Activated CD4-positive, alpha-beta memory T cell treated with anti-CD3 and anti-CD28 coated beads for 36 hours (primary cell): ENCODE data around the gene ZNF385A. TPM values are rescaled to one million over a fixed set of nuclear protein-coding genes. Genes with fewer than 3 reads are reported as not detected.

Experiments used
- CTCF ChIA-PET: fragments of 350-600 bp; sonication (Branson Sonifier 250); formaldehyde crosslinking; loops from one replicate; lab custom pipeline; 2021; ENCODE audit warnings: antibody characterized with exemption, inconsistent platforms; lab: Charles Lee
- POLR2A ChIA-PET: fragments of 350-600 bp; sonication (Branson Sonifier 250); formaldehyde crosslinking; loops from one replicate; lab custom pipeline; 2021; ENCODE audit warnings: antibody characterized with exemption; lab: Charles Lee
- DNase-seq: peaks from one replicate; pipeline ENCODE4 v3.0.0-alpha.2; 2020
- H3K27ac Mint-ChIP-seq: one replicate; pipeline ENCODE4 v1.8.0; 2021; ENCODE audit warnings: mixed read lengths
- H3K27me3 Mint-ChIP-seq: one replicate; pipeline ENCODE4 v1.8.0; 2021; ENCODE audit warnings: mixed read lengths
- H3K36me3 Mint-ChIP-seq: one replicate; pipeline ENCODE4 v1.8.0; 2021; ENCODE audit warnings: mixed read lengths
- H3K4me1 Mint-ChIP-seq: one replicate; pipeline ENCODE4 v1.8.0; 2021; ENCODE audit warnings: low read depth, mixed read lengths
- H3K4me3 Mint-ChIP-seq: one replicate; pipeline ENCODE4 v1.8.0; 2021; ENCODE audit warnings: mild to moderate bottlenecking, mixed read lengths
- H3K9me3 Mint-ChIP-seq: one replicate; pipeline ENCODE4 v1.8.0; 2021; ENCODE audit warnings: mixed read lengths
- intact Hi-C: fragments of 100-400 bp; cut with micrococcal nuclease; formaldehyde crosslinking; loops from one replicate; pipeline ENCODE4 v1.15.1; 2023
- total RNA-seq, 2 experiments: library from RNA; stranded (reverse); gene quantifications; one replicate each; pipeline ENCODE4 v1.2.3, GENCODE V29; 2021

ZNF385A gene
- total RNA-seq, 2 experiments from 2014 or later = 1.3 TPM

GRCh38 chr12:54413284-54414190, 29.0 kb upstream of the ZNF385A start:
- ChIA-PET POLR2A (interaction anchor here (0.7 to 1.0 kb wide), 2 partner anchors 26 to 134 kb away, joined by 3 read pairs; partner anchors contain the start of gene CBX5), CTCF (interaction anchor here (1.1 to 14.5 kb wide), 6 partner anchors 13 to 114 kb away, joined by 3 to 319 read pairs (median 11); no protein-coding TSS in a partner anchor)
- peak; percentile 81 for DNase-seq
- Mint-ChIP-seq H3K4me1 (peaks cover 63% of the 10 kb centered on the region), H3K9me3 (no peaks in the 10 kb centered on the region), H3K36me3 (peaks cover 10% of the 10 kb centered on the region), H3K4me3 (peak overlapping the region; percentile 64), H3K27ac (peak overlapping the region; percentile 96), H3K27me3 (no peaks in the 10 kb centered on the region)
- intact Hi-C loops = loop anchor here (2.0 to 10.0 kb wide), 4 partner anchors 25 to 521 kb away; partner anchors contain the start of gene NCKAP1L

DNA sequence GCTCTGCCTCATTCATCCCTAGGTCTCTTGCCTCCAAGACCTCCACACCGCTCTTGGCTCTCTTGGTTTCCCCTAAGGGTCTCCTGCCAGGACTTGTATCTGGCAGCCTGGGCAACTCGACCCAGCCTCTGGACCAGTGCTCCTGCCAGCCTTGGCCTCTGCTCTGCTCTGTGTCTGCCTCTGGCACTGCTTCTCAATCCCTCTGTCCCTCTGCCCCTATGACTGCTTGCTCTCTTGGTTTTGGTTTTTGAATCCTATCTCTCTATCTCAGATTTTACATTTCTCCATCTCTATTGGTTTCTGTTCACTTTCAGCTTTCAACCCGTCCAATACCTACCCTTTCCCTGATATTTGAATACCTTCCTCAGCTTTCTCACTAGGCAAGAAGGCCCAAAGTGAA, 28.3 kb upstream of the ZNF385A start:
- CTCF ChIA-PET = interaction anchor here (1.0 to 14.5 kb wide), 6 partner anchors 12 to 197 kb away, joined by 3 to 319 read pairs (median 11); no protein-coding TSS in a partner anchor
- no peak for DNase-seq
- Mint-ChIP-seq H3K4me1 (peaks cover 66% of the 10 kb centered on the region), H3K27me3 (no peaks in the 10 kb centered on the region), H3K36me3 (peaks cover 12% of the 10 kb centered on the region), H3K4me3 (peak overlapping the region; percentile 64), H3K9me3 (no peaks in the 10 kb centered on the region), H3K27ac (peak overlapping the region; percentile 96)
- intact Hi-C loops = loop anchor here (2.0 to 10.0 kb wide), 4 partner anchors 26 to 522 kb away; partner anchors contain the start of gene NCKAP1L
- POLR2A ChIA-PET = interaction anchor here (0.8 to 1.0 kb wide), 2 partner anchors 26 to 133 kb away, joined by 3 read pairs; partner anchors contain the start of gene CBX5

- intact Hi-C loops = loop anchor here (2.0 to 10.0 kb wide), 4 partner anchors 26 to 522 kb away; partner anchors contain the start of gene NCKAP1L
- CTCF ChIA-PET = interaction anchor here (0.7 to 14.5 kb wide), 9 partner anchors 11 to 196 kb away, joined by 3 to 319 read pairs (median 4); no protein-coding TSS in a partner anchor
- POLR2A ChIA-PET = interaction anchor here (0.8 to 1.0 kb wide), 2 partner anchors 26 to 133 kb away, joined by 3 read pairs; partner anchors contain the start of gene CBX5
- DNase-seq = no peak
- Mint-ChIP-seq H3K4me3 (peak overlapping the region; percentile 64), H3K9me3 (no peaks in the 10 kb centered on the region), H3K27ac (peak overlapping the region; percentile 96), H3K36me3 (peaks cover 14% of the 10 kb centered on the region), H3K4me1 (peaks cover 65% of the 10 kb centered on the region), H3K27me3 (no peaks in the 10 kb centered on the region)
These were observed 27.8 kb upstream of the ZNF385A start for GRCh38 chr12:54412348-54412747.

DNA sequence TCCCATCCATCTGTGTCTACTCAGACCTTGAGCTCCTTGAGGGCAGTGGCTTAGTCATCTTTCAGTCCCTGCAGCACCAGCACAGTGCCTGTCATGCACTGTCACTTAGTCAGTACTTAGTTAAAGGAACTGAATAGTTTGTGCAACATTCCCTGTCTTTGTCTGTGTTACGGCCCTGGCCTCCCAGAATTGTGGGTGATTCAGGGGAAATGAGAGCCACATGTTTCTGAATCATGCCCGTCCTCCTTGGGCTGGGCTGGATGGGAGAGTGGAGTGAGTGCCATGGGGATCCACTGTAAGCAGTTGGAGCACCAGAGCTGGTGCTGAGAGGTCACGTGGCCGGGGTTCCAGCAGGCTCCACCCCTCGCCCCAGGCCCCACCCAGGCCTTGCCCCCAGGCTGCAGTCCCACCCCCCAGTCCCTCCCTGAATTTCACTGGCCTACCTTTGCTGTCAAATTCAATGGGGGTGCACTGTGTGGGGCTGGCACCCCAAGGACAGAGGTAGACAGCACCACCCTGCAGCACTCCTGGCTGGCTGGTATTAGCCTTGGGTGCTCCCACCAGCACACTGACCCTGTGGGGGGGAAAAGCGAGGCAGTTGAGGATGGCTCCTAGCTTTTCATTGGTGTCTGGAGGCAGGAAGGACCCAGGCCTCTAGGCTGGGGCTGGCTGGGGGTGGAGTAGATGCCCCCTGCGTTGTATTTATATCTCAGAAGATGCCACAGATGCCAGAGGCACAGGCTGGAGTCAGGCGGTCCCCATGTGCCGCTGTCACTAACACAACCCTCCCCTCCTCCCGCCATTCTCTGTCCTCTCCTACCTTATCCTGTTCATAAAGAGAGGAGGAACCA, 27.1 kb upstream of the ZNF385A start:
- peak; percentile 77 for DNase-seq
- peak overlapping the region; percentile 96 for H3K27ac Mint-ChIP-seq
- peaks cover 17% of the 10 kb centered on the region for H3K36me3 Mint-ChIP-seq
- ChIA-PET CTCF (interaction anchor here (0.7 to 14.5 kb wide), 11 partner anchors 11 to 668 kb away, joined by 3 to 319 read pairs (median 3); partner anchors contain the start of gene COPZ1), POLR2A (interaction anchor here (0.8 to 1.1 kb wide), 2 partner anchors 18 to 26 kb away, joined by 3 to 4 read pairs; no protein-coding TSS in a partner anchor)
- no peak overlapping the region for H3K4me3 Mint-ChIP-seq
- no peaks in the 10 kb centered on the region for H3K27me3 Mint-ChIP-seq
- peaks cover 63% of the 10 kb centered on the region for H3K4me1 Mint-ChIP-seq
- H3K9me3 Mint-ChIP-seq = no peaks in the 10 kb centered on the region
- intact Hi-C loops = loop anchor here (1.0 to 10.0 kb wide), 5 partner anchors 8 to 523 kb away; partner anchors contain the start of genes ITGA5 and NCKAP1L

GRCh38 chr12:54409267-54409666, 24.7 kb upstream of the ZNF385A start:
- H3K27me3 Mint-ChIP-seq = no peaks in the 10 kb centered on the region
- intact Hi-C loops = no loop called here
- H3K27ac Mint-ChIP-seq = no peak overlapping the region
- peaks cover 48% of the 10 kb centered on the region for H3K4me1 Mint-ChIP-seq
- no peak for DNase-seq
- ChIA-PET POLR2A (no interaction called here), CTCF (interaction anchor here (0.6 to 14.5 kb wide), 3 partner anchors 8 to 118 kb away, joined by 3 to 319 read pairs (median 7); no protein-coding TSS in a partner anchor)
- no peak overlapping the region for H3K4me3 Mint-ChIP-seq
- H3K9me3 Mint-ChIP-seq = no peaks in the 10 kb centered on the region
- H3K36me3 Mint-ChIP-seq = peaks cover 25% of the 10 kb centered on the region

GRCh38 chr12:54407183-54407905, 22.8 kb upstream of the ZNF385A start:
- Mint-ChIP-seq H3K4me1 (peaks cover 29% of the 10 kb centered on the region), H3K4me3 (no peak overlapping the region), H3K27me3 (no peaks in the 10 kb centered on the region), H3K36me3 (peaks cover 39% of the 10 kb centered on the region), H3K27ac (no peak overlapping the region), H3K9me3 (no peaks in the 10 kb centered on the region)
- ChIA-PET POLR2A (no interaction called here), CTCF (interaction anchor here (1.0 to 14.5 kb wide), 3 partner anchors 6 to 32 kb away, joined by 3 to 319 read pairs (median 5); no protein-coding TSS in a partner anchor)
- no peak for DNase-seq
- intact Hi-C loops = no loop called here

DNA sequence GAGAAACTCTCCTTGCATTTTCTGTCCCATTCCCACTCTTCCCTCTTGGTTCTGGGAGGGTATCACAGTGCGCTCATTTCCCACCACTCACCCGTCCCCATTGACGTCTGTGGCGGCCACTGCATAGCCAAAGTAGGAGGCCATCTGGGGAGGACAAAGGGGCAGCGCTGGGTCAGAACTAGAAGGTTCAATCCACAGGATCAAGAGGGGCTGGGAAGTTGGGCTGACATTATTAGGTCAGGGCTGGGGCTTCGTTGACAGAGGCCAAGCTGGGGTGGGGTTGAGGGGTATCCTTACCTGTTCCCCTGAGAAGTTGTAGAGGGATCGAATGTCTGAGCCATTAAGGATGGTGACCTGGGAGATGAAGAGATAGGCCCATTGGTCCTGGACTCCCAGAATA, 21.0 kb upstream of the ZNF385A start:
- POLR2A ChIA-PET = no interaction called here
- intact Hi-C loops = no loop called here
- Mint-ChIP-seq H3K9me3 (no peaks in the 10 kb centered on the region), H3K4me1 (peaks cover 14% of the 10 kb centered on the region), H3K36me3 (peaks cover 42% of the 10 kb centered on the region), H3K27ac (peak overlapping the region; percentile 45), H3K27me3 (no peaks in the 10 kb centered on the region), H3K4me3 (no peak overlapping the region)
- DNase-seq = no peak
- CTCF ChIA-PET = interaction anchor here (1.3 to 12.2 kb wide), 3 partner anchors 9 to 122 kb away, joined by 3 to 693 read pairs (median 319); partner anchors contain the start of gene ITGA5

GRCh38 chr12:54405106-54405505, 20.6 kb upstream of the ZNF385A start:
- POLR2A ChIA-PET = no interaction called here
- H3K27me3 Mint-ChIP-seq = no peaks in the 10 kb centered on the region
- intact Hi-C loops = no loop called here
- H3K4me3 Mint-ChIP-seq = no peak overlapping the region
- peak overlapping the region; percentile 45 for H3K27ac Mint-ChIP-seq
- CTCF ChIA-PET = interaction anchor here (1.3 to 12.2 kb wide), 7 partner anchors 10 to 122 kb away, joined by 3 to 693 read pairs (median 8); partner anchors contain the start of gene ITGA5
- H3K36me3 Mint-ChIP-seq = peaks cover 46% of the 10 kb centered on the region
- H3K9me3 Mint-ChIP-seq = no peaks in the 10 kb centered on the region
- H3K4me1 Mint-ChIP-seq = peaks cover 14% of the 10 kb centered on the region
- no peak for DNase-seq

GRCh38 chr12:54404061-54405004, 19.8 kb upstream of the ZNF385A start:
- intact Hi-C loops = no loop called here
- ChIA-PET POLR2A (no interaction called here), CTCF (interaction anchor here (0.7 to 12.2 kb wide), 17 partner anchors 8 to 192 kb away, joined by 3 to 693 read pairs (median 4); partner anchors contain the start of genes ITGA5 and NCKAP1L)
- Mint-ChIP-seq H3K9me3 (no peaks in the 10 kb centered on the region), H3K27ac (peak overlapping the region; percentile 58), H3K4me3 (no peak overlapping the region), H3K4me1 (peaks cover 15% of the 10 kb centered on the region), H3K27me3 (no peaks in the 10 kb centered on the region), H3K36me3 (peaks cover 51% of the 10 kb centered on the region)
- DNase-seq = peak; percentile 72
